GM13976 (cell line): ENCODE measurements around the gene OR52E8.

Experiments used
- DNase-seq: peaks from one replicate; pipeline ENCODE4 v3.0.0; 2012; ENCODE audit warnings: low spot score
- CTCF ChIP-seq: IDR thresholded peaks from 2 replicates; pipeline ENCODE4 v1.5.1; 2012; ENCODE audit warnings: borderline replicate concordance, mild to moderate bottlenecking; ENCODE audit not compliant: insufficient read depth; ENCODE audit errors: extremely low read depth, missing control alignments, control extremely low read depth
- in situ Hi-C: fragments of 300-500 bp; cut with MboI; formaldehyde crosslinking; loops from one replicate; pipeline ENCODE4 v1.12.0; 2022; ENCODE audit warnings: low sequenced_read_pairs, mixed read lengths, inconsistent platforms; ENCODE audit not compliant: unreplicated experiment

OR52E8 gene

DNA sequence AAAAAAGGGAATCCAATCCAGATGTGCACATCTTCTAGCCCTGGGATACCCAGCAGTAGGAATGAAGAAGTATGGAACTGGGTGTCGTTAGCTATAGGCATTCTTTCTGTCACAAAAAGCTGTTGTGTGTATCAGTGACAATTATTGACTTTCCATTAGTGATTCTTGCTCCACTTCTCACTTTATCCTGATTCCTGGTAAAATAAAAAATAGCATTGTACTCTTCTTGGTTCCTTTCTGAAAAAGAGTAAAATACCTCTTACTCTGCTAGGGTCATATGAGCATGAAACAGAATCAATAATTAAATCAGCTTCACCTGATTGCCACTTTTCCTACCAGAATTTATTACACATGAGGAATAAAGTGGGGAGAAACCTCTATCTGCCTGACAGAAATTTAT is 15.7 kb downstream of the OR52E8 start, which contains the start of gene OR52E6:
TSS of gene OR52E6 (minus strand) at position 101 of the 400 bp plus-strand sequence. CDS start at position 101, 0 bp downstream.
- TF ChIP-seq CTCF, result no peak
- DNase-seq, result no peak
- in situ Hi-C loops, result no loop called here

DNA sequence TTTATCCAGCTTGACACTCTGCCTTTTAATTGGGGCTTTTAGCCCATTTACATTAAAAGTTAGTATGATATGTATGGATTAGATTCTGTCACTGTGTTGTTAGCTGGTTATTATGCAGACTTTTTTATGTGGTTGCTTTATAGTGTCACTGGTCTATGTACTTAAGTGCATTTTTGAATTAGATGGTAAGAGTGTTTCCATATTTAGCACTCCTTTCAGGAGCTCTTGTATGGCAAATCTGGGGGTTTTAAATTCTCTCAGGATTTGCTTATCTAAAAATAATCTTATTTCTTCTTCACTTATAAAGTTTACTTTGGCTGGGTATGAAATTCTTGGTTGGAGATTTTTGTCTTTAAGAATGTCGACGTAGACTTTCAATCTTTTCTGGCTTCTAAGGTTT is 19.8 kb downstream of the OR52E8 start:
- in situ Hi-C loops, result no loop called here
- no peak for TF ChIP-seq CTCF
- no peak for DNase-seq

GRCh38 chr11:5833446-5833845 is 24.0 kb downstream of the OR52E8 start:
- no peak for TF ChIP-seq CTCF
- no peak for DNase-seq
- in situ Hi-C loops, result no loop called here

GRCh38 chr11:5831196-5831829 is 26.2 kb downstream of the OR52E8 start:
- DNase-seq, result no peak
- no peak for TF ChIP-seq CTCF
- in situ Hi-C loops, result no loop called here

DNA sequence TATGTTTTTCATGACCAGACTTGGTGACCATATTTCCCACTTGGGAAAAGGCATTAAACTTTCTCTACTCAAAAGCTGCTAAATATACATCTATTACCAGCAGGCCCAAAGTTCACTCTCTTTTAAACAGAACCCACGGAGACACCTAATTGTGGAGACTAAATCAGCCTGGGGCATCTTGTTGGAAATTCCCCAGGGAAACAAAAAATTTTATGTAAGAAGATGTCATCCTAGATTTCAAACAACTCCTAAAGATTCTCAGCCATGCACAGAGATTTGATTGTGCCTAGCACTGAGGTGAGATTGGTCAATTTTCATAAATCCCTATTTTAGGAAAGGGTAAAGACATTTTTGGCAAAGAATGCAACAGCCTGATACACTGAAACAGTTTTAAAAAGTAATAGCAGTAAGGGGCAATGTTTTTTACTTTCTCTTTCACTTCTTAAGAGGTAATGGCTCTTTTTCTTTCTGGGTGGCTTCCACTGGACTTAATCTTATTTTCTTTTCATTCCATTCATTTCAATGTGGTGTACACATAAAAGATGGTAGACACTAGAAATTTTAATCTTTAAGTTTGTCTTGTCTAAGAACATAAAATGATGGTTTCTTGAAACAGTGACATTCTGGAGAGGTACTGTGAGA is 39.1 kb downstream of the OR52E8 start:
- no peak for TF ChIP-seq CTCF
- in situ Hi-C loops, result no loop called here
- DNase-seq, result peak; percentile 10

DNA sequence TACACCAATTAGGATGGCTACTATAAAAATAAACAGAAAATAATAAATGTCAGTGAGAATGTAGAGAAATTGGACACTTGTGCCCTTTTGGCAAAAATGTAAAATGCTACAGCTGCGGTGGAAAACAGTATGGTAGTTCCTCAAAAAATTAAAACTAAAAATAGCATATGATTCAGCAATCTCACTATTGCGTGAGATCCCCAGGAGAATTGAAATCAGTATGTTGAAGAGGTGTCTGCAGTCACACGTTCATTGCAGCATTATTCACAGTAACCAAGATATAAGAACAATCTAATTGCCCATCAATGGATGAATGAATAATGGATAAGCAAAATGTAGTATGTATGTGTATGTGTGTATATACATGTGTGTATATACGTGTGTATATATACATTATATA is 42.0 kb downstream of the OR52E8 start:
- TF ChIP-seq CTCF, result no peak
- in situ Hi-C loops, result no loop called here
- DNase-seq, result no peak
